ENCODE results near the gene REL. TPM values are rescaled to one million over a fixed set of nuclear protein-coding genes. Genes with fewer than 3 reads are reported as not detected.

The REL gene
- polyA plus RNA-seq, 1 experiment, result 0.99 TPM

Small RNA genes within 50 kb of the gene (small RNA-seq; reads per million reads assigned to genes)
- gene RN7SL632P (ENCODE audit: insufficient read length, low read depth, low replicate concordance), result not detected
- gene RNU4-51P (ENCODE audit: insufficient read length, low read depth, low replicate concordance), result not detected

Other genes starting within 250 kb of the REL start
- 5.8 and 9.5 TPM in 2 replicates for gene PAPOLG, start 125.3 kb upstream of the REL start, polyA plus RNA-seq (2011; rRNA removed)
- gene PEX13, start 136.1 kb downstream of the REL start, polyA plus RNA-seq (2011; rRNA removed), result 11.7 and 25.1 TPM in 2 replicates
- gene PUS10, start 136.7 kb downstream of the REL start, polyA plus RNA-seq (2011; rRNA removed), result 4.1 and 8.0 TPM in 2 replicates
- 2.8 and 4.7 TPM in 2 replicates for gene SANBR, start 184.3 kb downstream of the REL start, polyA plus RNA-seq (2011; rRNA removed)